Mammary epithelial cell (primary cell): ENCODE results near the gene HMG20B.
"Not testable (repeated sequence)": the region's sequence is repeated elsewhere in the genome, so short reads cannot be mapped to it uniquely, and the experiment has no call there.

Experiments
- CTCF ChIP-seq, 2 donors: IDR thresholded peaks in 1 of 2; conservative IDR thresholded peaks in 1 of 2; 2 replicates each; pipeline ENCODE4 v1.5.1; 2011 to 2012; ENCODE audit warnings: inconsistent platforms in 2 of 2, low read length in 2 of 2, mild to moderate bottlenecking in 2 of 2, control low read depth in 1 of 2, low read depth in 1 of 2; ENCODE audit not compliant: insufficient read depth in 1 of 2; ENCODE audit errors: extremely low read depth in 1 of 2
- EZH2 ChIP-seq: IDR thresholded peaks from 2 replicates; pipeline ENCODE4 v1.6.1; 2012; ENCODE audit warnings: low read length, inconsistent platforms, borderline replicate concordance

DNA sequence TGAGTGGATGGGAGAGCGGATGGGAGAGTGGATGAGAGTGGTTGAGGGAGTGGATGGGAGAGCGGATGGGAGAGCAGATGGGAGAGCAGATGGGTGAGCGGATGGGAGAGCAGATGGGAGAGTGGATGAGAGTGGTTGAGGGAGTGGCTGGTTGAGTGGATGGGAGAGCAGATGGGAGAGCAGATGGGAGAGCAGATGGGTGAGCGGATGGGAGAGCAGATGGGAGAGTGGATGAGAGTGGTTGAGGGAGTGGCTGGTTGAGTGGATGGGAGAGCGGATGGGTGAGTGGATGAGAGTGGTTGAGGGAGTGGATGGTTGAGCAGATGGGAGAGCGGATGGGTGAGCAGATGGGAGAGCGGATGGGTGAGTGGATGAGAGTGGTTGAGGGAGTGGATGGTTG is 43.4 kb upstream of the HMG20B start:
- not testable (repeated sequence) for TF ChIP-seq CTCF (conservative IDR thresholded peaks at IDR 0.05 in 1 of 2, IDR thresholded peaks at IDR 0.05 in 1 of 2; ENCODE audit: extremely low read depth in 1 of 2, insufficient read depth in 1 of 2, low read depth in 1 of 2, low read length in 2 of 2); EZH2
